Testis (tissue), 3 donors: ENCODE data around the gene SINHCAF. TPM values are rescaled to one million over a fixed set of nuclear protein-coding genes. Genes with fewer than 3 reads are reported as not detected.
A peak's percentile ranks its signal among the peaks of the same experiment; 100 is the strongest.

Experiments used
- DNase-seq: peaks from one replicate; pipeline ENCODE4 v3.0.0-alpha.2; 2019
- H3K27ac ChIP-seq, 2 donors: fragments of 200-600 bp; sonication (generic); one replicate each; pipeline ENCODE4 v1.5.1; 2019
- H3K27me3 ChIP-seq: fragments of 200-600 bp; sonication (generic); one replicate; pipeline ENCODE4 v1.5.1; 2019
- H3K36me3 ChIP-seq: fragments of 200-600 bp; sonication (generic); one replicate; pipeline ENCODE4 v1.5.1; 2017; ENCODE audit warnings: low read depth; ENCODE audit errors: missing control alignments
- H3K4me1 ChIP-seq: fragments of 200-600 bp; sonication (generic); one replicate; pipeline ENCODE4 v1.5.1; 2019
- H3K4me3 ChIP-seq, 2 donors: fragments of 200-600 bp; sonication (generic); one replicate each; pipeline ENCODE4 v1.5.1; 2017 to 2019
- H3K9me3 ChIP-seq: fragments of 200-600 bp; sonication (generic); one replicate; pipeline ENCODE4 v1.5.1; 2017
- POLR2A ChIP-seq: fragments of 450-650 bp; IDR thresholded peaks from one replicate; pipeline ENCODE4 v1.6.1; 2017; ENCODE audit warnings: antibody characterized with exemption, mild to moderate bottlenecking, moderate library complexity
- WGBS, 2 donors: methylation state at CpG; one replicate each; pipeline ENCODE4 v1.1.5; 2018; 5-methylcytosine and 5-hydroxymethylcytosine counted together
- intact Hi-C: fragments of 100-400 bp; cut with DNase I; formaldehyde crosslinking; loops from one replicate; pipeline ENCODE4 v1.15.1; 2023; ENCODE audit warnings: low total_unique reads
- polyA plus RNA-seq: library from polyadenylated mRNA; stranded (reverse); fragments of 350-450 nt; fragmentation: Illumina TruSeq; extraction: RNeasy Lipid Tissue Mini Kit (QIAGEN cat#74804); gene quantifications from one replicate; pipeline ENCODE4 v1.2.3, GENCODE V29; 2014; ENCODE audit warnings: low read depth, low replicate concordance; ENCODE audit not compliant: insufficient read depth
- total RNA-seq, 2 donors: library from RNA; depleted of rRNA; stranded (reverse); fragments of >200 nt; gene quantifications; one replicate each; pipeline ENCODE4 v1.2.3, GENCODE V29; 2016
- TF ChIP-seq, protein P1 (sequence below), 3 experiments: fragments of 450-650 bp in 2 of 3; fragments of 200-600 bp in 1 of 3; sonication (generic) in 1 of 3; IDR thresholded peaks; one replicate each; pipeline ENCODE4 v1.5.1; 2016 to 2019; ENCODE audit warnings: antibody characterized with exemption in 3 of 3, mild to moderate bottlenecking in 2 of 3, moderate library complexity in 1 of 3

The SINHCAF gene
- total and polyA plus RNA-seq, 3 donors from 2014 or later, result 45.2 to 47.9 (median 46.8) TPM

DNA sequence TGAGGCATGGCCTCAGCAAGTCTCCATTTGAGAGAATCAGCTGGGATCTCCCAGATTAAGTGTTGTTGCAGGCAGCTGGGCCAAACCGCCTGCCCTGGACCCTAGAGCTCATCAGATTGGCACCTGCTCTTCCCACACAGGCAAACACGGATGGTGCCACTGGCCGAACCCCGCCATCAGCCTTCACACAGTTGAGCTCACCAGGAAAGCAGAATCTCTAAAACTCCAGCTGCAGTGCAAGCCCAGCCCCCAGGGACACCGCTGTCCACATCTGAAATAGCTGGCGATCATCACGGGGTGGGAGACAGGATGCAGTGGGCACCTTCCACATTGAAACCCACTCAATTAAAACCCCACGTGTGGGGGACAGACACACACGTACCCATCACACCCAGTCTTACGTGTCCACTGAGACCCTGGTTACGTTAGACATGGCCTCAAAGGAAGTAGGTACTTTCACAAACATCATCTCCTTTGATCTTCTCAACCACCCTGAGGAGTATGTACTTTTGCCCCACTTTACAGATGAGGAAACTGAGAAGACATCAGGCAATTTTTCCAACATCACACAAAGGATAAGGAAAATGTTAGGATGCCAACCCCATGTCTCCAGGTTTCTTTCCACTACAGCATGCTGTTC lies 88.8 kb downstream of the SINHCAF start:
- no peak overlapping the region for H3K27ac ChIP-seq
- H3K4me1 ChIP-seq, result no peaks in the 10 kb centered on the region
- no peak for DNase-seq
- intact Hi-C loops, result no loop called here
- no peaks in the 10 kb centered on the region for H3K36me3 ChIP-seq
- no peaks in the 10 kb centered on the region for H3K9me3 ChIP-seq
- H3K4me3 ChIP-seq, result no peak overlapping the region
- TF ChIP-seq, protein P1, sequence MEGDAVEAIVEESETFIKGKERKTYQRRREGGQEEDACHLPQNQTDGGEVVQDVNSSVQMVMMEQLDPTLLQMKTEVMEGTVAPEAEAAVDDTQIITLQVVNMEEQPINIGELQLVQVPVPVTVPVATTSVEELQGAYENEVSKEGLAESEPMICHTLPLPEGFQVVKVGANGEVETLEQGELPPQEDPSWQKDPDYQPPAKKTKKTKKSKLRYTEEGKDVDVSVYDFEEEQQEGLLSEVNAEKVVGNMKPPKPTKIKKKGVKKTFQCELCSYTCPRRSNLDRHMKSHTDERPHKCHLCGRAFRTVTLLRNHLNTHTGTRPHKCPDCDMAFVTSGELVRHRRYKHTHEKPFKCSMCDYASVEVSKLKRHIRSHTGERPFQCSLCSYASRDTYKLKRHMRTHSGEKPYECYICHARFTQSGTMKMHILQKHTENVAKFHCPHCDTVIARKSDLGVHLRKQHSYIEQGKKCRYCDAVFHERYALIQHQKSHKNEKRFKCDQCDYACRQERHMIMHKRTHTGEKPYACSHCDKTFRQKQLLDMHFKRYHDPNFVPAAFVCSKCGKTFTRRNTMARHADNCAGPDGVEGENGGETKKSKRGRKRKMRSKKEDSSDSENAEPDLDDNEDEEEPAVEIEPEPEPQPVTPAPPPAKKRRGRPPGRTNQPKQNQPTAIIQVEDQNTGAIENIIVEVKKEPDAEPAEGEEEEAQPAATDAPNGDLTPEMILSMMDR (IDR thresholded peaks at IDR 0.05), result no peak
- TF ChIP-seq POLR2A, result no peak
- 83 to 92% methylated on average over 11 of the region's 11 CpGs for WGBS, 2 donors
- H3K27me3 ChIP-seq, result no peaks in the 10 kb centered on the region

DNA sequence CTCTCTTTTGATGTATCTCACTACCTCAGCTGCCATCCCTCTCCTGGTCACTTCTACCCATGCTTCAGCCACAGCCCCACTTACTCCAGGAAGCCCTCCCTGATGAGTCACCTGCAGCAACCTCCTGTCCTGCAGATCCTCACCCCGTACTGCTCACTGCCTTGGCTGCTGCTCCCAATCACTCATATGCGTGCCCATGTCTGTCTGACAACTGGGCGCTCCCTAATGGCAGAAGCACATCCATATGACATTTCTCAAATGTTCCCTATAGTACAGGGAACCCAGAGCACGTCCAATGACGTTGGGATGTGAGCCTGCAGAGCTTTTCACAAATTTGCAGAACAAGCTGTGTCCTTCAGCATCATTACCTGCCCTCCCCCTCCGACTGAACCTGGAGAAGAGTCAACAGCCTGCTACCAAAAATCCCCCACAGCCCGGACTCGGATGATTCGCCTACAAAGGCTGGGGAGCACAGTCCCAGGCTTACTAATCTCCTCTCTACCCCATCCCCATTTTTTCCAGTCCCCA lies 90.0 kb downstream of the SINHCAF start:
- WGBS, 2 donors, result 77% methylated on average over 9 of the region's 9 CpGs
- TF ChIP-seq, protein P1 (IDR thresholded peaks at IDR 0.05), result no peak
- no peak for TF ChIP-seq POLR2A
- DNase-seq, result no peak
- no peaks in the 10 kb centered on the region for H3K27me3 ChIP-seq
- intact Hi-C loops, result no loop called here
- no peak overlapping the region for H3K4me3 ChIP-seq
- no peaks in the 10 kb centered on the region for H3K36me3 ChIP-seq
- no peak overlapping the region for H3K27ac ChIP-seq
- H3K4me1 ChIP-seq, result no peaks in the 10 kb centered on the region
- no peaks in the 10 kb centered on the region for H3K9me3 ChIP-seq

DNA sequence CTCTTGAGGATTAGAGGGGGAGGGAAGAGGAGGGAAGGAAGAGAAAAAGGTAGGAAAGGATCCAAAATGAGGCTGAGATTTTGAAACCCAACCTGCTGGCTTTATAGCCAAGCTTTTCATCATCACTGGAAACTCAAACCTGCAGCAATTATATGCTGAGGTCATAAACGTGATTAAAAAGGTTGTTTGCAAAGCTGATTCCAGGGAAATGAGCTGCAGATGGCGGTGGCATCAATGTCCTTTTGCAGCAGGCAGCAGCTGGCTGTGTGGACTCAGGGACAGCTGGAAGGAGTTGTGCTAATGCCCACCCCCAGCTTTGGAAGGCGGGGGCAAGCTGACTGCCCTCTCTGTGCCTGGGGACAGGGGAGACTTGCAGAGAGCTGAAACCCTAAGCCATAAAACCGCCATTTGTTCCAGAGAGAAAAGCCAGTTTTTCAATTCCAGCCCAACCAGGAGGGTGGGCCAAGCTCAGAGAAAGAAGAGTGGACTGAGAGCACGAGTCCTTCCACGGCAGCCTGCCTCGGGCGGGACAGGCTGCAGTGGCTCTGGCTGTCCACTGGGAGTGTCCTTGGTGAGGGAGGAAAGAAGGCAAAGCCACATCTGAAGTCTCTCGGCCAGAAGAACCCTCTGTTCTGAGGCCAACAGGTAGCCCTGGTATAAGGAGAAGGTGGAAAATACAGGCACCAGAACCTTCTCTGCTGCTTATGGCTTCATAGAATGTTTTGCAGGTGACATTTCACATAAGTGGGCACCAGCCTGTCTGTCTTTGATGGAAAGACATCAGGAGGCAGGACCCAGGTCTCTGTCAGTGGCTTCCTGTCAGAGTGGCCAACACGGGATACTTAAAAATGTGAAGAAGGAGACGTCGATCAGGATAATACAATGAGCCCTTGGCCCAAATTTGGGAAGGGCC lies 90.7 kb downstream of the SINHCAF start:
- peak; percentile 34 for DNase-seq
- intact Hi-C loops, result no loop called here

DNA sequence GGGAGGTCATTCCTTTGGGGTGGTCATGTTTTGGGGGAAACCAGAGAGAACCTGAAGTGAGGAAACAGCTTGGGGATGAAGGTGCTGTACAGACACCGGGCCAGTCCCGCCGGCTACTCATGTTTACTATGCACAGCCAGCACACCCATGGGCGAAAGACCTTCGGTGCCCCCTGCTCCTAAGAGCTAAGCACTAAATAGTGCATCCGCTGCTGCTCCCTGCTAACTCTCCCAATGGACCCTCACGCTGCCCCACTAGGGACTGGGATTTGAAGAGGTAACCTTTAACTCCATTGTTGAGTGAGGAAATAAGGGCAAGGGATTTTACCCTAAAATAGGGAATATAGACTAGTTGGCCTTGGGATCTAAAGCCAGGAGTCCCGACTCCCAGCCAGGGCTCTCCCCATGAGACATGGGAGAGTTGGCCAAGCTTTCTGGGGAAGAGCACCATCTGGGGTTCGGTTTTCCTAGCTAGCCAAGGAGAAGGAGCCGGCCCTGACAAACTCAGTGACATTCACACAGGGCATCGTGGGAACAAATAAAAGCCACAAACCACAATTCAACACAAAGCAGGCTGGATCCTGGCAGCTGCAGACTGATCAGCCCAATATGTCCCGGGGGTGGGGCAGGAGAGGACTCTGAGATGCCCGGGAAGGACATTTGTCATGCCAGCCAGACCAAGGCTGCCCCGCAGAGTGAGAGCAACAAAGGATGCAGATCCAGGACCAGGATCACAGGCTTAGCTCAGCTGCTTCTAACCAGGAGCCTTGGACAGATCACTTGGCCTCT lies 91.7 kb downstream of the SINHCAF start:
- H3K36me3 ChIP-seq, result no peaks in the 10 kb centered on the region
- no peak for TF ChIP-seq POLR2A
- TF ChIP-seq, protein P1 (IDR thresholded peaks at IDR 0.05), result no peak
- WGBS, 2 donors, result 81 to 85% methylated on average over 11 to 14 of the region's 14 CpGs
- H3K4me3 ChIP-seq, result no peak overlapping the region
- H3K4me1 ChIP-seq, result no peaks in the 10 kb centered on the region
- DNase-seq, result no peak
- no peaks in the 10 kb centered on the region for H3K27me3 ChIP-seq
- no peak overlapping the region for H3K27ac ChIP-seq
- no peaks in the 10 kb centered on the region for H3K9me3 ChIP-seq
- intact Hi-C loops, result no loop called here

More for the DNA sequence above, 90.7 kb downstream of the SINHCAF start:
- no peak for TF ChIP-seq POLR2A
- TF ChIP-seq, protein P1 (IDR thresholded peaks at IDR 0.05), result peak in 2 of 3 experiments; percentile 18 to 62
- 31 to 41% methylated on average over 6 to 12 of the region's 12 CpGs for WGBS, 2 donors
- no peak overlapping the region for H3K27ac ChIP-seq
- H3K36me3 ChIP-seq, result no peaks in the 10 kb centered on the region
- H3K27me3 ChIP-seq, result no peaks in the 10 kb centered on the region
- H3K9me3 ChIP-seq, result no peaks in the 10 kb centered on the region
- no peaks in the 10 kb centered on the region for H3K4me1 ChIP-seq
- no peak overlapping the region for H3K4me3 ChIP-seq
